ENCODE measurements around the gene NDUFV2. TPM values are rescaled to one million over a fixed set of nuclear protein-coding genes. Genes with fewer than 3 reads are reported as not detected.

NDUFV2 gene
- total RNA-seq, 1 donor from 2014 or later: 224 TPM

Other genes with a start within 250 kb of the NDUFV2 start
- 81.8 and 83.9 TPM in 2 replicates for gene ANKRD12, start 34.1 kb downstream of the NDUFV2 start, total RNA-seq
- 8.3 and 9.2 TPM in 2 replicates for gene TWSG1, start 232.1 kb downstream of the NDUFV2 start, total RNA-seq

All from T-helper 1 cell treated with Interleukin-12 subunit alpha and Interleukin-12 subunit beta and Interleukin-4 antibody, amounts not matched to agents 30 ng/mL and 1 ng/mL, for 36 hours (primary cell).